PC-3 (cell line): Measurements from ENCODE around the gene TCEA2. TPM values are rescaled to one million over a fixed set of nuclear protein-coding genes. Genes with fewer than 3 reads are reported as not detected.

Experiments
- ATAC-seq: fragments of 200-7000 bp; cut with Tn5 transposase; 2 replicates; pipeline ENCODE4 v1.9.1; 2020; ENCODE audit warnings: mild to moderate bottlenecking, moderate library complexity
- BruUV-seq: library from RNA; stranded (reverse); fragments of 400-500 nt; replicated peaks from 2 replicates; lab custom pipeline; 2021; lab: Mats Ljungman, UMichigan
- CTCF ChIA-PET: fragments of 300-600 bp; sonication (Branson Sonifier 250); formaldehyde crosslinking; loops from one replicate; lab custom pipeline; 2022; ENCODE audit warnings: antibody characterized with exemption; lab: Charles Lee
- POLR2A ChIA-PET: fragments of 300-600 bp; sonication (Branson Sonifier 250); formaldehyde crosslinking; loops from one replicate; lab custom pipeline; 2022; ENCODE audit warnings: antibody characterized with exemption; ENCODE audit not compliant: unreplicated experiment; lab: Charles Lee
- DNase-seq: peaks from one replicate; pipeline ENCODE4 v3.0.0-alpha.2; 2015
- H2AFZ ChIP-seq: fragments of 300-600 bp; sonication (generic); 2 replicates; pipeline ENCODE4 v1.6.0; 2016; ENCODE audit warnings: antibody characterized with exemption, low read length
- H3F3A ChIP-seq: fragments of 300-600 bp; sonication (generic); one replicate; pipeline ENCODE4 v1.6.0; 2017; ENCODE audit warnings: antibody characterized with exemption, low read length, control low read depth, mild to moderate bottlenecking; ENCODE audit not compliant: unreplicated experiment
- H3K27ac ChIP-seq: fragments of 300-600 bp; sonication (generic); 2 replicates; pipeline ENCODE4 v1.5.1; 2016; ENCODE audit warnings: mild to moderate bottlenecking, low read length
- H3K27me3 ChIP-seq: fragments of 300-600 bp; sonication (generic); 2 replicates; pipeline ENCODE4 v1.6.1; 2016; ENCODE audit warnings: low read length, mixed read lengths
- H3K36me3 ChIP-seq: fragments of 300-600 bp; sonication (generic); 2 replicates; pipeline ENCODE4 v1.6.1; 2016; ENCODE audit warnings: low read depth, mixed run types, low read length, mixed read lengths
- H3K4me1 ChIP-seq: fragments of 300-600 bp; sonication (generic); 2 replicates; pipeline ENCODE4 v1.5.1; 2016; ENCODE audit warnings: low read length; ENCODE audit not compliant: insufficient read depth
- H3K4me2 ChIP-seq: fragments of 300-600 bp; sonication (generic); 2 replicates; pipeline ENCODE4 v1.6.0; 2016; ENCODE audit warnings: low read length
- H3K4me3 ChIP-seq: fragments of 300-600 bp; sonication (generic); 2 replicates; pipeline ENCODE4 v1.5.1; 2016; ENCODE audit warnings: mild to moderate bottlenecking, low read length, mixed read lengths
- H3K79me2 ChIP-seq: fragments of 300-600 bp; sonication (generic); 2 replicates; pipeline ENCODE4 v1.6.1; 2017; ENCODE audit warnings: low read length, mixed read lengths
- H3K9ac ChIP-seq: fragments of 300-600 bp; sonication (generic); 2 replicates; pipeline ENCODE4 v1.6.0; 2016; ENCODE audit warnings: mild to moderate bottlenecking, low read length
- H3K9me2 ChIP-seq: fragments of 300-600 bp; sonication (generic); replicated peaks from 2 replicates; pipeline ENCODE4 v1.6.1; 2016; ENCODE audit warnings: mixed run types, low read length, mixed read lengths
- H3K9me3 ChIP-seq: fragments of 300-600 bp; sonication (generic); 2 replicates; pipeline ENCODE4 v1.6.1; 2016; ENCODE audit warnings: low read length, mixed read lengths
- H4K20me1 ChIP-seq: fragments of 300-600 bp; sonication (generic); 2 replicates; pipeline ENCODE4 v1.6.1; 2016; ENCODE audit warnings: low read length, mixed read lengths
- EZH2 ChIP-seq: fragments of 300-600 bp; sonication (generic); IDR thresholded peaks from one replicate; pipeline ENCODE4 v1.6.1; 2017; ENCODE audit warnings: antibody characterized with exemption, mild to moderate bottlenecking, low read length; ENCODE audit not compliant: unreplicated experiment
- EZH2phosphoT487 ChIP-seq: fragments of 300-600 bp; sonication (generic); IDR thresholded peaks from 2 replicates; pipeline ENCODE4 v1.6.1; 2018; ENCODE audit warnings: mild to moderate bottlenecking, antibody characterized with exemption, low read length, borderline replicate concordance
- intact Hi-C: fragments of 100-400 bp; cut with micrococcal nuclease; formaldehyde crosslinking; loops from 2 replicates; pipeline ENCODE4 v1.9.0; 2023
- total RNA-seq: library from RNA; depleted of rRNA; stranded (reverse); fragments of >200 nt; gene quantifications from 2 replicates; pipeline ENCODE4 v1.2.3, GENCODE V29; 2014
- TF ChIP-seq, protein P1 (sequence below): fragments of 300-600 bp; sonication (generic); conservative IDR thresholded peaks from 2 replicates; pipeline ENCODE4 v1.5.1; 2017; ENCODE audit warnings: antibody characterized with exemption, low read depth, mild to moderate bottlenecking, low read length

Gene TCEA2
- total RNA-seq, 1 experiment from 2014 or later = 19.1 TPM

- intact Hi-C loops = no loop called here
- Histone ChIP-seq H3K4me1 (no peaks in the 10 kb centered on the region), H3K9ac (no peak overlapping the region), H3K9me3 (no peaks in the 10 kb centered on the region), H3F3A (no peaks in the 10 kb centered on the region), H3K4me3 (no peak overlapping the region), H3K27me3 (no peaks in the 10 kb centered on the region), H3K9me2 (no peaks in the 10 kb centered on the region), H2AFZ (no peak overlapping the region), H3K4me2 (no peak overlapping the region), H4K20me1 (no peaks in the 10 kb centered on the region), H3K79me2 (no peaks in the 10 kb centered on the region), H3K36me3 (no peaks in the 10 kb centered on the region), H3K27ac (no peak overlapping the region)
- no peak for DNase-seq
- TF ChIP-seq, protein P1, sequence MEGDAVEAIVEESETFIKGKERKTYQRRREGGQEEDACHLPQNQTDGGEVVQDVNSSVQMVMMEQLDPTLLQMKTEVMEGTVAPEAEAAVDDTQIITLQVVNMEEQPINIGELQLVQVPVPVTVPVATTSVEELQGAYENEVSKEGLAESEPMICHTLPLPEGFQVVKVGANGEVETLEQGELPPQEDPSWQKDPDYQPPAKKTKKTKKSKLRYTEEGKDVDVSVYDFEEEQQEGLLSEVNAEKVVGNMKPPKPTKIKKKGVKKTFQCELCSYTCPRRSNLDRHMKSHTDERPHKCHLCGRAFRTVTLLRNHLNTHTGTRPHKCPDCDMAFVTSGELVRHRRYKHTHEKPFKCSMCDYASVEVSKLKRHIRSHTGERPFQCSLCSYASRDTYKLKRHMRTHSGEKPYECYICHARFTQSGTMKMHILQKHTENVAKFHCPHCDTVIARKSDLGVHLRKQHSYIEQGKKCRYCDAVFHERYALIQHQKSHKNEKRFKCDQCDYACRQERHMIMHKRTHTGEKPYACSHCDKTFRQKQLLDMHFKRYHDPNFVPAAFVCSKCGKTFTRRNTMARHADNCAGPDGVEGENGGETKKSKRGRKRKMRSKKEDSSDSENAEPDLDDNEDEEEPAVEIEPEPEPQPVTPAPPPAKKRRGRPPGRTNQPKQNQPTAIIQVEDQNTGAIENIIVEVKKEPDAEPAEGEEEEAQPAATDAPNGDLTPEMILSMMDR = no peak
- no peak for TF ChIP-seq EZH2phosphoT487
- TF ChIP-seq EZH2 = no peak
- CTCF ChIA-PET = no interaction called here
- POLR2A ChIA-PET = no interaction called here
- ATAC-seq = no peak
- no TSS peak for BruUV-seq
Measured at GRCh38 chr20:64109831-64110391, 46.9 kb downstream of the TCEA2 start.

- Histone ChIP-seq H3K79me2 (no peaks in the 10 kb centered on the region), H2AFZ (no peak overlapping the region), H3K9me3 (no peaks in the 10 kb centered on the region), H4K20me1 (no peaks in the 10 kb centered on the region), H3K9me2 (no peaks in the 10 kb centered on the region), H3K4me1 (no peaks in the 10 kb centered on the region), H3K27ac (no peak overlapping the region), H3K4me3 (no peak overlapping the region), H3K36me3 (no peaks in the 10 kb centered on the region), H3K27me3 (no peaks in the 10 kb centered on the region), H3F3A (no peaks in the 10 kb centered on the region), H3K4me2 (no peak overlapping the region), H3K9ac (no peak overlapping the region)
- ChIA-PET CTCF (no interaction called here), POLR2A (no interaction called here)
- DNase-seq = no peak
- TF ChIP-seq EZH2phosphoT487 (no peak), EZH2 (no peak)
- TF ChIP-seq, protein P1 = no peak
- no peak for ATAC-seq
- no TSS peak for BruUV-seq
- intact Hi-C loops = no loop called here
Measured at GRCh38 chr20:64110411-64111068, 47.5 kb downstream of the TCEA2 start.
